H1 (cell line): Measurements from ENCODE around the gene CANX. TPM values are rescaled to one million over a fixed set of nuclear protein-coding genes. Genes with fewer than 3 reads are reported as not detected.

Experiments used
- CTCF ChIA-PET: fragments of 300-600 bp; sonication (Branson Sonifier 250); formaldehyde crosslinking; loops from one replicate; lab custom pipeline; 2021; ENCODE audit not compliant: partially characterized antibody; lab: Charles Lee
- POLR2A ChIA-PET: fragments of 300-600 bp; sonication (Branson Sonifier 250); formaldehyde crosslinking; loops from one replicate; lab custom pipeline; 2021; ENCODE audit warnings: inconsistent platforms; ENCODE audit not compliant: partially characterized antibody; lab: Charles Lee
- DNase-seq, 2 experiments: peaks; one replicate each; pipeline versions ENCODE4 v3.0.0 to v3.0.0-alpha.2; 2010 to 2022; ENCODE audit warnings: low spot score in 2 of 2, low read depth in 1 of 2, mixed read lengths in 1 of 2
- FAIRE-seq: peaks from 2 replicates; lab custom pipeline; 2011; peaks lifted over from hg19 to GRCh38; lab: Jason Lieb, UNC
- H2AFZ ChIP-seq: 2 replicates; pipeline ENCODE4 v1.8.1; 2012; ENCODE audit warnings: low read length, inconsistent platforms
- H2AK5ac ChIP-seq: 2 replicates; pipeline ENCODE4 v1.6.1; 2013; ENCODE audit warnings: low read depth, low read length
- H2BK120ac ChIP-seq: replicated peaks from 2 replicates; pipeline ENCODE3; 2013; ENCODE audit warnings: low read depth, low read length, inconsistent platforms
- H2BK12ac ChIP-seq: 2 replicates; pipeline ENCODE4 v1.6.1; 2013; ENCODE audit warnings: low read depth, low read length
- H2BK15ac ChIP-seq: 2 replicates; pipeline ENCODE4 v1.6.1; 2013; ENCODE audit warnings: low read length
- H2BK20ac ChIP-seq: 2 replicates; pipeline ENCODE4 v1.6.1; 2013; ENCODE audit warnings: low read length
- H2BK5ac ChIP-seq: 2 replicates; pipeline ENCODE4 v1.6.1; 2013; ENCODE audit warnings: low read depth, low read length
- H3K14ac ChIP-seq: 2 replicates; pipeline ENCODE4 v1.6.1; 2013; ENCODE audit warnings: inconsistent platforms; ENCODE audit not compliant: insufficient read length
- H3K18ac ChIP-seq: 2 replicates; pipeline ENCODE4 v1.6.1; 2013; ENCODE audit warnings: low read length; ENCODE audit errors: extremely low read depth
- H3K23ac ChIP-seq: 2 replicates; pipeline ENCODE4 v1.6.1; 2013; ENCODE audit warnings: inconsistent platforms; ENCODE audit not compliant: insufficient read length
- H3K23me2 ChIP-seq: 2 replicates; pipeline ENCODE4 v1.6.1; 2013; ENCODE audit warnings: low read depth, low read length
- H3K27ac ChIP-seq: 2 replicates; pipeline ENCODE4 v1.6.1; 2011; ENCODE audit warnings: low read depth, low read length, inconsistent platforms
- H3K27me3 ChIP-seq, 4 experiments: replicated peaks in 1 of 4; 1 replicate in 1 of 4; 2 replicates in 3 of 4; pipeline versions ENCODE4 v1.6.1 to v1.8.1; 2011 to 2013; ENCODE audit warnings: low read length in 3 of 4, mild to moderate bottlenecking in 3 of 4, inconsistent platforms in 2 of 4, mixed read lengths in 2 of 4, moderate library complexity in 1 of 4; ENCODE audit not compliant: control insufficient read depth in 3 of 4, insufficient read depth in 3 of 4; ENCODE audit errors: extremely low read depth in 1 of 4
- H3K36me3 ChIP-seq, 4 experiments: 2 replicates each; pipeline versions ENCODE4 v1.6.1 to v1.8.1; 2011 to 2013; ENCODE audit warnings: mild to moderate bottlenecking in 4 of 4, low read length in 3 of 4, moderate library complexity in 2 of 4, control low read depth in 1 of 4, inconsistent platforms in 1 of 4; ENCODE audit not compliant: insufficient read depth in 4 of 4, control insufficient read depth in 2 of 4
- H3K4ac ChIP-seq: replicated peaks from 2 replicates; pipeline ENCODE3; 2013; ENCODE audit warnings: low read length, low read depth, mixed read lengths, inconsistent platforms; ENCODE audit not compliant: insufficient read length
- H3K4me1 ChIP-seq, 4 experiments: replicated peaks in 1 of 4; 1 replicate in 1 of 4; 2 replicates in 3 of 4; pipeline versions ENCODE4 v1.6.1 to v1.8.1; 2011 to 2013; ENCODE audit warnings: low read length in 3 of 4, inconsistent platforms in 2 of 4, mixed read lengths in 1 of 4; ENCODE audit not compliant: insufficient read depth in 4 of 4, control insufficient read depth in 3 of 4
- H3K4me2 ChIP-seq, 2 experiments: 2 replicates each; pipeline versions ENCODE4 v1.6.1 to v1.8.1; 2011 to 2013; ENCODE audit warnings: low read depth in 2 of 2, low read length in 2 of 2, control low read depth in 1 of 2, inconsistent platforms in 1 of 2, mild to moderate bottlenecking in 1 of 2; ENCODE audit not compliant: insufficient read depth in 1 of 2
- H3K4me3 ChIP-seq, 4 experiments: fragments of 200-600, 300-600 bp in 1 of 4; sonication (generic), shearing (Covaris generic), sonication (Bioruptor Twin) in 1 of 4; 2 replicates each; pipeline versions ENCODE4 v1.5.1 to v1.8.1; 2011 to 2016; ENCODE audit warnings: low read length in 4 of 4, low read depth in 3 of 4, control low read depth in 2 of 4, inconsistent platforms in 2 of 4, mild to moderate bottlenecking in 2 of 4, mixed read lengths in 1 of 4, moderate library complexity in 1 of 4; ENCODE audit not compliant: insufficient read depth in 2 of 4; ENCODE audit errors: extremely low read depth in 1 of 4
- H3K56ac ChIP-seq: replicated peaks from 2 replicates; pipeline ENCODE3; 2013; ENCODE audit warnings: low read depth, mild to moderate bottlenecking, mixed read lengths, low read length, inconsistent platforms; ENCODE audit not compliant: insufficient read length
- H3K79me1 ChIP-seq: 2 replicates; pipeline ENCODE4 v1.6.1; 2013; ENCODE audit warnings: low read depth, low read length, control low read depth
- H3K79me2 ChIP-seq, 2 experiments: 2 replicates each; pipeline versions ENCODE4 v1.6.1 to v1.8.1; 2012 to 2013; ENCODE audit warnings: low read length in 2 of 2, mild to moderate bottlenecking in 2 of 2, inconsistent platforms in 1 of 2; ENCODE audit not compliant: insufficient read depth in 2 of 2, control insufficient read depth in 1 of 2
- H3K9ac ChIP-seq, 4 experiments: replicated peaks in 1 of 4; 1 replicate in 1 of 4; 2 replicates in 3 of 4; pipeline versions ENCODE4 v1.6.1 to v1.8.1; 2011 to 2013; ENCODE audit warnings: low read depth in 3 of 4, low read length in 3 of 4, control low read depth in 2 of 4, mild to moderate bottlenecking in 2 of 4, moderate library complexity in 2 of 4, inconsistent platforms in 1 of 4; ENCODE audit errors: extremely low read depth in 1 of 4
- H3K9me3 ChIP-seq, 2 experiments: 2 replicates each; pipeline versions ENCODE4 v1.6.1 to v1.8.1; 2012 to 2013; ENCODE audit warnings: mild to moderate bottlenecking in 2 of 2, moderate library complexity in 2 of 2, control low read depth in 1 of 2, inconsistent platforms in 1 of 2, low read depth in 1 of 2, low read length in 1 of 2, mixed read lengths in 1 of 2; ENCODE audit not compliant: insufficient read depth in 2 of 2
- H4K20me1 ChIP-seq, 2 experiments: replicated peaks in 1 of 2; 2 replicates each; pipeline versions ENCODE3 to v1.8.1; 2011 to 2013; ENCODE audit warnings: inconsistent platforms in 2 of 2, low read length in 2 of 2, mild to moderate bottlenecking in 1 of 2; ENCODE audit not compliant: insufficient read depth in 2 of 2, control insufficient read depth in 1 of 2
- H4K5ac ChIP-seq: 2 replicates; pipeline ENCODE4 v1.6.1; 2013; ENCODE audit warnings: low read length, low read depth, mixed read lengths, inconsistent platforms; ENCODE audit not compliant: insufficient read length
- H4K8ac ChIP-seq: 2 replicates; pipeline ENCODE4 v1.8.0; 2013; ENCODE audit warnings: mild to moderate bottlenecking, moderate library complexity, low read length, inconsistent platforms; ENCODE audit not compliant: insufficient read depth; ENCODE audit errors: extremely low read depth
- H4K91ac ChIP-seq: replicated peaks from 2 replicates; pipeline ENCODE3; 2013; ENCODE audit warnings: low read length, mixed read lengths, inconsistent platforms; ENCODE audit not compliant: insufficient read length
- RNF2 ChIP-seq: fragments of 200-900, 300-1000 bp; sonication (generic); IDR thresholded peaks from 2 replicates; pipeline ENCODE4 v1.7.1; 2016; ENCODE audit warnings: borderline replicate concordance, low read depth, mild to moderate bottlenecking, antibody characterized with exemption, low read length; ENCODE audit not compliant: poor library complexity, severe bottlenecking; ENCODE audit errors: missing control alignments
- WGBS, 2 experiments: shearing (Covaris generic) in 1 of 2; methylation state at CpG; one replicate each; pipeline versions ENCODE4 v1.1.6 to v1.1.7; 2013 to 2015; ENCODE audit warnings: low lambda C conversion rate in 2 of 2, mixed read lengths in 2 of 2, inconsistent platforms in 1 of 2, low coverage in 1 of 2, missing lambda C conversion rate in 1 of 2; ENCODE audit not compliant: insufficient replicate concordance in 2 of 2, insufficient coverage in 1 of 2, insufficient read length in 1 of 2; ENCODE audit errors: extremely low coverage in 1 of 2, missing lambda C conversion rate in 1 of 2; 5-methylcytosine and 5-hydroxymethylcytosine counted together
- polyA plus RNA-seq, 7 experiments: library from polyadenylated mRNA; depleted of rRNA in 3 of 7; stranded (reverse) in 5 of 7; unstranded in 2 of 7; fragments of >200 nt in 5 of 7; fragments of 200-250 nt in 2 of 7; gene quantifications; 1 replicate in 5 of 7; 2 replicates in 1 of 7; 4 replicates in 1 of 7; pipeline versions ENCODE4 v1.2.1 to v1.2.3, GENCODE V29; 2011 to 2013; ENCODE audit warnings: missing spikeins in 2 of 7, mixed read lengths in 2 of 7
- total RNA-seq: library from RNA; stranded (reverse); fragmentation: NEBNext Ultra II Directional; extraction: Animal tissue kit (Norgen Biotek cat#: 25700); gene quantifications from 2 replicates; pipeline ENCODE4 v1.2.1, GENCODE V29; 2021

Gene CANX
- total and polyA plus RNA-seq, 2 of the 8 experiments (the other 6 are each of a cell fraction or from before 2014, with no cell fraction given) = 136 to 691 TPM

DNA sequence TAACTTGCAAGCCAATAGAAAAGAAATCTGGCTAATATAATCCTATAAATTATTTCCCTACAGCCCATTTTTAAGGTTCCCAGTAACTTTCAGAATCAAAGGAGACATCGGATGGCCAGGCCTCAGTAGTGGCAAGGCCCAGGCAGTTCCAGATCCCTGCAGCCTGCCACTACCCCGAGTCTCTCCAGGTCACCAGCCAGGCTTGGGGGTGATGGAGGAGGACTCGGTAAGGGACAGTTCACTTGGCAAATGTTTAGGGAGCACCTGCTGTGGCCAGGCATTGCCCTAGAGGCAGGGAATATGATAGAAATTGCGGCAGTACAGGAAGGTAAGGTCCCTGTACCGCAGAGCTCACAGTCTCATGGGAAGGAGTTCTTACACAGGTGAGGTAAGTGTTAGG lies 79.8 kb downstream of the CANX start:
- Histone ChIP-seq H4K5ac (no peak overlapping the region), H2BK12ac (no peak overlapping the region), H2BK120ac (no peak overlapping the region), H3K4me2 (no peak overlapping the region), H3K27me3 (no peaks in the 10 kb centered on the region), H4K91ac (no peak overlapping the region), H2AFZ (no peak overlapping the region), H3K36me3 (peaks cover 10 to 29% (median 23%) of the 10 kb centered on the region in 4 experiments; a peak in 6 of 8 replicates), H3K27ac (no peak overlapping the region), H3K56ac (no peak overlapping the region), H3K23me2 (no peaks in the 10 kb centered on the region), H3K4me3 (no peak overlapping the region), H3K23ac (no peak overlapping the region), H3K18ac (no peak overlapping the region), H2BK20ac (no peak overlapping the region), H3K79me1 (no peaks in the 10 kb centered on the region; the same call in 1 of the 2 replicates), H2BK15ac (no peak overlapping the region), H3K4ac (no peak overlapping the region), H2BK5ac (no peak overlapping the region), H4K20me1 (peaks cover 0 to 2% of the 10 kb centered on the region in 2 experiments), H4K8ac (no peak overlapping the region), H2AK5ac (no peak overlapping the region), H3K4me1 (no peaks in the 10 kb centered on the region), H3K9ac (no peak overlapping the region), H3K14ac (no peak overlapping the region), H3K9me3 (no peaks in the 10 kb centered on the region), H3K79me2 (no peaks in the 10 kb centered on the region)
- ChIA-PET POLR2A (interaction anchor here (1.3 to 2.2 kb wide), 3 partner anchors 10 to 28 kb away, joined by 3 to 10 read pairs (median 4); no protein-coding TSS in a partner anchor), CTCF (interaction anchor here (4.0 to 6.7 kb wide), 2 partner anchors 11 to 16 kb away, joined by 32 to 53 read pairs; no protein-coding TSS in a partner anchor)
- FAIRE-seq = no peak
- no peak for TF ChIP-seq RNF2
- WGBS, 2 experiments = 93% methylated on average over 5 of the region's 5 CpGs; no CpG with 5 or more reads in 1 of the 2 experiments
- DNase-seq = no peak
